ENCODE measurements around the gene PLXDC2. TPM values are rescaled to one million over a fixed set of nuclear protein-coding genes. Genes with fewer than 3 reads are reported as not detected.

The PLXDC2 gene
- total RNA-seq (2022; extraction: Qiagen RNA extraction; ENCODE audit: low read depth): 0.09 TPM in 1 of 5 replicates, not detected in the others

GRCh38 chr10:19816411-19817230 lies at the start of gene PLXDC2:
Gene PLXDC2, plus strand, starts transcription at chr10:19816432.

Data from A549 treated with ZK216348 at 1 μM for 4 hours (cell line).